Measurements from ENCODE around the gene AUH. TPM values are rescaled to one million over a fixed set of nuclear protein-coding genes. Genes with fewer than 3 reads are reported as not detected.

Gene AUH
- total RNA-seq, 1 experiment from 2014 or later = 29.2 TPM

GRCh38 chr9:91222457-91222856 lies 139.3 kb downstream of the AUH start:
- H3K9me3 ChIP-seq (ENCODE audit: low read length) = no peaks in the 10 kb centered on the region
- no peaks in the 10 kb centered on the region for H3K27me3 ChIP-seq (ENCODE audit: low read length)
- no peak overlapping the region for H3K9ac ChIP-seq (ENCODE audit: low read length)
- H3K4me3 ChIP-seq (ENCODE audit: low read length) = no peak overlapping the region
- no peaks in the 10 kb centered on the region for H3K36me3 ChIP-seq (ENCODE audit: insufficient read depth, low read length)
- H3K4me2 ChIP-seq (ENCODE audit: low read depth, low read length, poor library complexity, severe bottlenecking) = no peak overlapping the region
- no peak for DNase-seq
- H2AFZ ChIP-seq (ENCODE audit: low read length) = no peak overlapping the region
- no peaks in the 10 kb centered on the region for H3K79me2 ChIP-seq (ENCODE audit: low read length)
- no peaks in the 10 kb centered on the region; the same call in 1 of the 2 replicates for H3K9me2 ChIP-seq (replicated peaks; ENCODE audit: insufficient read depth, low read length)
- no peak overlapping the region for H3K27ac ChIP-seq (ENCODE audit: low read length)
- no peaks in the 10 kb centered on the region for H4K20me1 ChIP-seq (ENCODE audit: insufficient read depth, low read depth, low read length)
- no peaks in the 10 kb centered on the region for H3K4me1 ChIP-seq (ENCODE audit: low read length)

- no peak overlapping the region for H3K4me2 ChIP-seq (ENCODE audit: low read depth, low read length, poor library complexity, severe bottlenecking)
- no peaks in the 10 kb centered on the region; the same call in 1 of the 2 replicates for H3K9me2 ChIP-seq (replicated peaks; ENCODE audit: insufficient read depth, low read length)
- H3K27me3 ChIP-seq (ENCODE audit: low read length) = no peaks in the 10 kb centered on the region
- no peaks in the 10 kb centered on the region for H3K9me3 ChIP-seq (ENCODE audit: low read length)
- H3K4me1 ChIP-seq (ENCODE audit: low read length) = no peaks in the 10 kb centered on the region
- H3K9ac ChIP-seq (ENCODE audit: low read length) = no peak overlapping the region
- no peaks in the 10 kb centered on the region for H4K20me1 ChIP-seq (ENCODE audit: insufficient read depth, low read depth, low read length)
- H2AFZ ChIP-seq (ENCODE audit: low read length) = no peak overlapping the region
- DNase-seq = no peak
- H3K4me3 ChIP-seq (ENCODE audit: low read length) = no peak overlapping the region
- H3K79me2 ChIP-seq (ENCODE audit: low read length) = no peaks in the 10 kb centered on the region
- no peaks in the 10 kb centered on the region for H3K36me3 ChIP-seq (ENCODE audit: insufficient read depth, low read length)
- H3K27ac ChIP-seq (ENCODE audit: low read length) = no peak overlapping the region
These were observed 140.4 kb downstream of the AUH start for GRCh38 chr9:91221332-91221731.

- no peaks in the 10 kb centered on the region for H3K27me3 ChIP-seq (ENCODE audit: low read length)
- H3K9ac ChIP-seq (ENCODE audit: low read length) = no peak overlapping the region
- no peaks in the 10 kb centered on the region for H3K79me2 ChIP-seq (ENCODE audit: low read length)
- no peak overlapping the region for H2AFZ ChIP-seq (ENCODE audit: low read length)
- H4K20me1 ChIP-seq (ENCODE audit: insufficient read depth, low read depth, low read length) = no peaks in the 10 kb centered on the region
- H3K4me3 ChIP-seq (ENCODE audit: low read length) = no peak overlapping the region
- no peaks in the 10 kb centered on the region; the same call in 1 of the 2 replicates for H3K9me2 ChIP-seq (replicated peaks; ENCODE audit: insufficient read depth, low read length)
- H3K4me2 ChIP-seq (ENCODE audit: low read depth, low read length, poor library complexity, severe bottlenecking) = no peak overlapping the region
- H3K36me3 ChIP-seq (ENCODE audit: insufficient read depth, low read length) = no peaks in the 10 kb centered on the region
- H3K4me1 ChIP-seq (ENCODE audit: low read length) = no peaks in the 10 kb centered on the region
- H3K27ac ChIP-seq (ENCODE audit: low read length) = no peak overlapping the region
- H3K9me3 ChIP-seq (ENCODE audit: low read length) = no peaks in the 10 kb centered on the region
- DNase-seq = no peak
These were observed 141.1 kb downstream of the AUH start for GRCh38 chr9:91220491-91221135.

GRCh38 chr9:91220021-91220420 lies 141.7 kb downstream of the AUH start:
- H3K9ac ChIP-seq (ENCODE audit: low read length) = no peak overlapping the region
- H3K27ac ChIP-seq (ENCODE audit: low read length) = no peak overlapping the region
- H3K4me2 ChIP-seq (ENCODE audit: low read depth, low read length, poor library complexity, severe bottlenecking) = no peak overlapping the region
- H3K27me3 ChIP-seq (ENCODE audit: low read length) = no peaks in the 10 kb centered on the region
- no peaks in the 10 kb centered on the region; the same call in 1 of the 2 replicates for H3K9me2 ChIP-seq (replicated peaks; ENCODE audit: insufficient read depth, low read length)
- no peak for DNase-seq
- H3K4me1 ChIP-seq (ENCODE audit: low read length) = no peaks in the 10 kb centered on the region
- H3K36me3 ChIP-seq (ENCODE audit: insufficient read depth, low read length) = no peaks in the 10 kb centered on the region
- H3K4me3 ChIP-seq (ENCODE audit: low read length) = no peak overlapping the region
- no peaks in the 10 kb centered on the region for H3K9me3 ChIP-seq (ENCODE audit: low read length)
- H3K79me2 ChIP-seq (ENCODE audit: low read length) = no peaks in the 10 kb centered on the region
- H4K20me1 ChIP-seq (ENCODE audit: insufficient read depth, low read depth, low read length) = no peaks in the 10 kb centered on the region
- H2AFZ ChIP-seq (ENCODE audit: low read length) = no peak overlapping the region

GRCh38 chr9:91219557-91219956 lies 142.2 kb downstream of the AUH start:
- H3K9ac ChIP-seq (ENCODE audit: low read length) = no peak overlapping the region
- H4K20me1 ChIP-seq (ENCODE audit: insufficient read depth, low read depth, low read length) = no peaks in the 10 kb centered on the region
- no peaks in the 10 kb centered on the region for H3K4me1 ChIP-seq (ENCODE audit: low read length)
- no peak overlapping the region for H3K27ac ChIP-seq (ENCODE audit: low read length)
- no peaks in the 10 kb centered on the region for H3K36me3 ChIP-seq (ENCODE audit: insufficient read depth, low read length)
- no peaks in the 10 kb centered on the region for H3K9me2 ChIP-seq (replicated peaks; ENCODE audit: insufficient read depth, low read length)
- no peaks in the 10 kb centered on the region for H3K79me2 ChIP-seq (ENCODE audit: low read length)
- no peak overlapping the region for H3K4me2 ChIP-seq (ENCODE audit: low read depth, low read length, poor library complexity, severe bottlenecking)
- no peak for DNase-seq
- no peaks in the 10 kb centered on the region for H3K9me3 ChIP-seq (ENCODE audit: low read length)
- no peak overlapping the region for H2AFZ ChIP-seq (ENCODE audit: low read length)
- no peaks in the 10 kb centered on the region for H3K27me3 ChIP-seq (ENCODE audit: low read length)
- no peak overlapping the region for H3K4me3 ChIP-seq (ENCODE audit: low read length)

- no peak overlapping the region for H2AFZ ChIP-seq (ENCODE audit: low read length)
- no peaks in the 10 kb centered on the region for H3K36me3 ChIP-seq (ENCODE audit: insufficient read depth, low read length)
- H3K79me2 ChIP-seq (ENCODE audit: low read length) = no peaks in the 10 kb centered on the region
- H4K20me1 ChIP-seq (ENCODE audit: insufficient read depth, low read depth, low read length) = no peaks in the 10 kb centered on the region
- no peak overlapping the region for H3K27ac ChIP-seq (ENCODE audit: low read length)
- H3K4me2 ChIP-seq (ENCODE audit: low read depth, low read length, poor library complexity, severe bottlenecking) = no peak overlapping the region
- H3K4me1 ChIP-seq (ENCODE audit: low read length) = no peaks in the 10 kb centered on the region
- H3K4me3 ChIP-seq (ENCODE audit: low read length) = no peak overlapping the region
- H3K9me2 ChIP-seq (replicated peaks; ENCODE audit: insufficient read depth, low read length) = no peaks in the 10 kb centered on the region
- H3K27me3 ChIP-seq (ENCODE audit: low read length) = no peaks in the 10 kb centered on the region
- no peak overlapping the region for H3K9ac ChIP-seq (ENCODE audit: low read length)
- H3K9me3 ChIP-seq (ENCODE audit: low read length) = no peaks in the 10 kb centered on the region
- no peak for DNase-seq
These were observed 144.3 kb downstream of the AUH start for GRCh38 chr9:91217388-91217787.

GRCh38 chr9:91214867-91215266 lies 146.9 kb downstream of the AUH start:
- Histone ChIP-seq H3K4me1 (ENCODE audit: low read length) (no peaks in the 10 kb centered on the region), H4K20me1 (ENCODE audit: insufficient read depth, low read depth, low read length) (no peaks in the 10 kb centered on the region), H3K27ac (ENCODE audit: low read length) (no peak overlapping the region), H3K36me3 (ENCODE audit: insufficient read depth, low read length) (no peaks in the 10 kb centered on the region), H3K9ac (ENCODE audit: low read length) (no peak overlapping the region), H3K27me3 (ENCODE audit: low read length) (no peaks in the 10 kb centered on the region), H2AFZ (ENCODE audit: low read length) (no peak overlapping the region), H3K9me2 (replicated peaks; ENCODE audit: insufficient read depth, low read length) (no peaks in the 10 kb centered on the region), H3K79me2 (ENCODE audit: low read length) (no peaks in the 10 kb centered on the region), H3K4me3 (ENCODE audit: low read length) (no peak overlapping the region), H3K4me2 (ENCODE audit: low read depth, low read length, poor library complexity, severe bottlenecking) (no peak overlapping the region), H3K9me3 (ENCODE audit: low read length) (no peaks in the 10 kb centered on the region)
- no peak for DNase-seq

- DNase-seq = no peak
- Histone ChIP-seq H3K9ac (ENCODE audit: low read length) (no peak overlapping the region), H3K4me2 (ENCODE audit: low read depth, low read length, poor library complexity, severe bottlenecking) (no peak overlapping the region), H3K27ac (ENCODE audit: low read length) (no peak overlapping the region), H4K20me1 (ENCODE audit: insufficient read depth, low read depth, low read length) (no peaks in the 10 kb centered on the region), H3K9me3 (ENCODE audit: low read length) (no peaks in the 10 kb centered on the region), H3K79me2 (ENCODE audit: low read length) (no peaks in the 10 kb centered on the region), H3K36me3 (ENCODE audit: insufficient read depth, low read length) (no peaks in the 10 kb centered on the region), H3K4me1 (ENCODE audit: low read length) (no peaks in the 10 kb centered on the region), H3K4me3 (ENCODE audit: low read length) (no peak overlapping the region), H3K27me3 (ENCODE audit: low read length) (no peaks in the 10 kb centered on the region), H2AFZ (ENCODE audit: low read length) (no peak overlapping the region), H3K9me2 (replicated peaks; ENCODE audit: insufficient read depth, low read length) (no peaks in the 10 kb centered on the region)
These were observed 147.6 kb downstream of the AUH start for GRCh38 chr9:91214086-91214485.

Measured in Karpas-422 (cell line).